Right renal pelvis (tissue), 4 donors: ENCODE data around the gene SDK1. TPM values are rescaled to one million over a fixed set of nuclear protein-coding genes. Genes with fewer than 3 reads are reported as not detected.
"Not testable (repeated sequence)": the region's sequence is repeated elsewhere in the genome, so short reads cannot be mapped to it uniquely, and the experiment has no call there.

Experiments
- DNase-seq, 4 donors: peaks; one replicate each; pipeline ENCODE4 v3.0.0-alpha.2; 2013; ENCODE audit warnings: low read depth in 4 of 4, low spot score in 3 of 4, missing footprints in 1 of 4
- polyA plus RNA-seq, 4 donors: library from polyadenylated mRNA; unstranded; fragments of 120-200 nt; gene quantifications; one replicate each; pipeline ENCODE4 v1.2.1, GENCODE V29; 2013; ENCODE audit not compliant: insufficient read length in 4 of 4

SDK1 gene
- polyA plus RNA-seq, 4 donors, result 6.8 to 8.2 (median 6.9) TPM

DNA sequence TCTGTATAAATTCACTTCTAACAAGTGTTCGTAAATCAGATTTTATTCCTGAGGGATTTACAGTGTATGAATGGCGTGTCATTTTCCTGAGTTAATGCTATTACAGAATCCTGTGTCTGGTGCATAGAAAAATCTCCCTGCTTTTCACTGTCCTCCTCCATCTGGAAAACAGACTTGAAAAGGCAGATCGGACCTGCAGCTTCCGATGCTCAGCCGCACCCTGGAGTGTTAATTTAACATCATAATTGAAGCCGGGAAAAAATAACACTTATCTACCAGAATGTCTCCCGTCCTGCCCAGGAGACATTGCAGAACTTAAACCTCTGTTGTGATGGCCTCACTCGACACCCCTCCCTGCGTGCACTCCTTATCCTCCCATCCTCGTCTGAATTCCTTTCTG lies 939.0 kb downstream of the SDK1 start:
- no peak for DNase-seq

DNA sequence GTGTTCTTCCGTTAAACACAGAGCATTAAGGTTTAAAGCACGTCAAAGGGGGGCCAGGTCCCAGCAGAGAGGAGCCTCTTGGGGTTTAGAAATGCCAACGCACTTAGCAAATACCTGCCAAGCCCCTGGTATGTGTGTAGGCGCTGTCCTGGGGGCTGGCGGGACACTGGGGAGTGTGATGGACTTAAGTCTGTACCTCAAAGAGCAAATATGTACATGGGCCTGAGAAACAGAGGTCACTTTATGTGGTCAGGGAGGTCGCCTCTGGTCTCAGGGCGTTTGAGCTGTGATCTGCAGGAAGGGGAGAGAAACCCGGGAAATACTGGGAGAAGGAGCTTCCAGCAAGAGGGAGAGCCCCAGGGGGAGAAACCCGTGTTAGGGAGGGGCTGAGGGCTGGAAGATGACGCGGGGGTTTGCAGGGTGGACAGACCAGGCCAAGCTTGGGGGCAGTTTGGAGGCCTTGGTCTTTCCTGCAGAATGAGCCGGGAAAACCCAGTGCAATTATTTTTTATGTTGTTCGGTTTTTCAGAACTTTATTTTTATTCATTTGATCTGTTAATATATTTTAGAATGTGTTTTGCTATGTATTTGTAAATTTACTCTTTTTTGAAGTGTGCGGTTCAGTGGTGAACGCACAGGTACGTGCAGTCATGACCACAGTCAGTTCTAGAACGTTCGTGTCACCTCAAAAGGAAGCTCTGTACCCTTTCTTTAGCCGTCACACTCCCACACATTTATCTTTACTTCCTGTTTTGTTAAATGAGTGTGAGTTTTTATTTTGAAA lies 939.7 kb downstream of the SDK1 start:
- no peak for DNase-seq

DNA sequence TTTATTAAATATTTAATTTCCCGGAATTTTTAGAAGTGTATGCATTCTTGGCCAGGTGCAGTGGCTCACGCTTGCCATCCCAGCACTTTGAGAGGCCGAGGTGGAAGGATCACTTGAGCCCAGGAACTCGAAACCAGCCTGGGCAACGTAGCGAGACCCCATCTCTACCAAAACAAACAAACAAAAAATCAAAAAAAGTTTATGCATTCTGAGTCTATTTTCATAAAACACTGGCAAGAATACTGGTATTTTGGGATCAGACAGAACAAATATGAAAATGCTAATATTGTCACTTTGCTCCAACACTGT lies 940.2 kb downstream of the SDK1 start:
- DNase-seq, result no peak

GRCh38 chr7:4241791-4242190 lies 940.7 kb downstream of the SDK1 start:
- DNase-seq, result no peak

- no peak for DNase-seq
Observed at GRCh38 chr7:4242706-4243105, 941.7 kb downstream of the SDK1 start.

DNA sequence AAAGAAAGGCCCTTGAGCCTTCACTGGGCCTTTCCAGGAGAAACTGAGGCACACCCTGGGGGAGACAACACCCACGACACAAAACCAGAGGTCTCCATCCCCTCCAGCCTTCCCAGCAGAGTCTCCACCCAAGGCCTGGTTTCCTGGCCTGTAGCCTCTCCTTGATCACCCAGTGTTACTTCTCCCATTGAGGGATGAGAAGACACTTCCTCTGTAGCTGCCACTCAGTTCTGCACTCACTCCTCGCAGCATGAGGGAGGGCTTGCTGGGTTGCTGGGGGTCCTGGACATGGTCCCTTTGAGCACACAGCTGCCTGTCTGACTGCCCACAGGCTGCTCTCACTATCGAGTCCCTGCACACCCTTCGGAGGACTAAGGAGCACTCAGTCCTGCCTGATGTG lies 943.0 kb downstream of the SDK1 start:
- DNase-seq, result no peak

DNA sequence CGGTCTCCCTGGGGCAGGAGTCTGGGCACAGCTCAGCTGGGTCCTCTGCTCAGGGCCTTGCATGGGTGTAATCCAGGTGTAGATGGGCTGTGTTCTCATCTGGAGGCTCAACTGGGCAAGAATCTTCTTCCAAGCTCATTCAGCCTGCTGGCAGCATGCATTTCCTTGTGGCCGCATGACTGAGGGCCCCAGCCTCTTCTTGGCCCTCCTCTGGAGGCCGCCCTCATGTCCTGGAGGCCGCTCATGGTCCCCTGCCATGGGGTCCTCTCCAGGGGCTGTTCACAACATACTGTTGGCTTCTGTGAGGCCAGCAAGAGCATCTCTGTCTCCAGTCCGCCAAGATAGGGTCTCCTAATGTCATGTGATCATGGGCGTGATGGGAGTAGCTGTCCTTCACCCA lies 943.6 kb downstream of the SDK1 start:
- no peak for DNase-seq

DNA sequence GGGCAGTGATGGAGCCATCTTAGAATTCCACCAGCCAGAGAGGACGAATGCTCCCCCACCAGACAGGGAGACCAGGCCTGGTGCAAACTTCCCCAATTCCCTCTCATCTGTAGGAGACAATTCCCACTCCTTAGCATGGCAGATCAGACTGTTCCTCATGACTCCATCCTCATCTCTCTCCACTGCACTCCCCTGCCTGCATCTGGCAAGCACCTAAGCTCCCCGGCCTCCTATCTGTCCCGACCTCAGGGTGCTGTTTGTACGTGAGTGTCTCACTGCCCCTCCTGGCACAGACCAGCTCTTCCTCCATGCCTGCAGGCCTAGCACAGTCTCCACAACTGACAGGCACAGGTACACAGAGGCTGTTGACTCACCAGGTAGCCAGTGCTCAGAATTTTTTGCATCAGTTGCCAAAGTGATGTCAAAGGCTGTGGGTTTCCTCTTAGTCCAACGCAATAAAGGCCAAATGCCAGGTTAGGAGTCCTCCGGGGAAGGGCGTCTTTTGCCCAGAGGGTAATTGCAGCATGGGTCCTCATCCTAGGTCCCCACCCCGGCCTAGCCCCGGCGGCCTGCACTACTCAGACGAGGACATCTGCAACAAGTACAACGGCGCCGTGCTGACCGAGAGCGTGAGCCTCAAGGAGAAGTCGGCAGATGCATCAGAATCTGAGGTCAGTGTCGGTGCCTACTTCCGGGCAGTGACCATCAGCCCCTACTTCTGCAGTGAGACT lies 944.2 kb downstream of the SDK1 start:
- no peak for DNase-seq

- no peak for DNase-seq
Observed at GRCh38 chr7:4245866-4246470, 944.9 kb downstream of the SDK1 start.

GRCh38 chr7:4246536-4246935 lies 945.5 kb downstream of the SDK1 start:
- DNase-seq, result no peak

GRCh38 chr7:4247106-4247876 lies 946.2 kb downstream of the SDK1 start:
- no peak for DNase-seq

DNA sequence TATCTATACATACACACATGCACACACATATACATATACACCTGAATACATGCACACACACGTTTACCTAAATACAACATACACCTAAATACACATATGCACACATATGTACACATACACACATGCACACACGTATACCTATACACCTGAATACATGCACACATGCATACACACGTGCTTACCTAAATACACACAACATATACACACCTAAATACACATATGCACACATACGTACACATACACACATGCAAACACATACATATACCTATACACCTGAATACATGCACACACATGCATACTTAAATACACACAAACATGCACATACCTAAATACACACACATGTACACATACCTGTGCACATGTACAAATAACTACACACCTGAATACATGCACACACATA lies 947.2 kb downstream of the SDK1 start:
- no peak for DNase-seq

DNA sequence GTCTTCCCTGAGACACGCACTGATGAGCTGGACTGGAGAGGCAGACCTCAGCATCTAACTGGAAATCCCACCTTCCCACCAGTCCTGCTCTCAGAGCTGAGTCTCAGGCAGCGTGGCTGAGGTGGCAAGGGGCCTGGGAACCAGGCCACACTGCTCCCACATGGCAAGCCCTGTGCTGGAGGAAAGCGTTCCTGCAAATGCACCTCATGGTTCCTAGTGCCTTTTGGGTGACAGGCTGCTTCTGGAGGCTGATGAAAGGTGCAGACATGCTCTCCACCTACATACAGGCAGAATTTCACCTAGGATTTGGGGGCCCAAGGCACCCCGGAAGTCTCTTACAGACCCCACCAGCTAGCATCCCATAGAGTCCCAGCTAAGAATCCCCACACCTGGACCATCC lies 948.2 kb downstream of the SDK1 start:
- DNase-seq, result no peak

DNA sequence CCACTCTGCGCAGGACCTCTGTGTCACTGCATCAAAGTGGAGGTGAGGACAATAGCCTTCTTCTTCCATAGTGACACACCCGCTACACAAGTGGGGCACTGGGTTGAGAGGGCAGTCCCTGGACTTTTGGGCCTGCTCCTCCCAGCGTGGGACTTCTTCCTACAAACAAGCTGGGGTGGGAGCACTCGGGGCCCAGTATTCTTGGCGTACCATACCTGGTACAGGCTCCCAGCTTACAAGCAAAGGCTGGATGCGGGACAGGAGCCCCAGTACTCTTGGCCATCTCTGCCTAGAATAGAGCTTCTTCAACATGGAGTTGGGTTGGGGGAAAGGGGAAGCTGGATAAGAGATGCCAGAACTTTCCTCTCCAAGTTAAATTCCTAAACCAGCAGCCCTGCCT lies 954.3 kb downstream of the SDK1 start:
- DNase-seq, result no peak

- no peak for DNase-seq
Observed at GRCh38 chr7:4256286-4256685, 955.2 kb downstream of the SDK1 start.

- no peak for DNase-seq
Observed at GRCh38 chr7:4257146-4258111, 956.4 kb downstream of the SDK1 start.

- DNase-seq, result not testable (repeated sequence)
Observed at GRCh38 chr7:4260116-4260515, 959.1 kb downstream of the SDK1 start.

GRCh38 chr7:4260867-4261600 lies 960.0 kb downstream of the SDK1 start:
- no peak for DNase-seq

- no peak for DNase-seq
Observed at GRCh38 chr7:4261601-4261960, 960.5 kb downstream of the SDK1 start.
